Skin of body (tissue), 3 donors: Measurements from ENCODE around the gene LGALS9. TPM values are rescaled to one million over a fixed set of nuclear protein-coding genes. Genes with fewer than 3 reads are reported as not detected.
"Not testable (repeated sequence)": the region's sequence is repeated elsewhere in the genome, so short reads cannot be mapped to it uniquely, and the experiment has no call there.

Experiments
- DNase-seq: peaks from one replicate; lab custom pipeline; 2025; lab: John Stamatoyannopoulos, UW
- small RNA-seq: library from RNA; depleted of rRNA; stranded (forward); fragments of <200 nt; gene quantifications from one replicate; pipeline ENCODE3, GENCODE V24; 2014; ENCODE audit warnings: low replicate concordance
- total RNA-seq: library from RNA; depleted of rRNA; stranded (reverse); fragments of >200 nt; gene quantifications from one replicate; pipeline ENCODE4 v1.2.3, GENCODE V29; 2014

LGALS9 gene
- total RNA-seq, 1 donor from 2014 or later: 4.8 TPM

DNA sequence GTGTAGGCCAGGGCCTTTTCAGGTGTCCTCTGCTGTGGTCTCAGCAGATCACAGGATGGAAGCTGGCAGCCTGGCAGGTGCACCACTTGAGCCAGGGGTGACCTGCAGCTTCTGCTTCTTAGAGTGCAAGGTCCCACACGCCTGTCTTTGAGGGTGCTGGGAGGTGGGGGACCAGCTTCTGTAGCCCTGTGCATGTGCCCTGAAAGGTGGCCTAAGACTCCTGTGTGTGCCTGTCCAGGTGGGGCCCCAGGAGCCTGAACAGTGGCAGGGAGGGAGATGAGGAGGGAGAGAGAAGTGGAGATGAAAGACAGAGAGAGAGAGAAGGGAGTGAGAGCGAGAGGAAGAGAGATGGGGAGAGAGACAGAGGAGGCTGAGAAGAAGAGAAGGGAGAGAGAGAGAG, 46.2 kb downstream of the LGALS9 start:
- DNase-seq: no peak

DNA sequence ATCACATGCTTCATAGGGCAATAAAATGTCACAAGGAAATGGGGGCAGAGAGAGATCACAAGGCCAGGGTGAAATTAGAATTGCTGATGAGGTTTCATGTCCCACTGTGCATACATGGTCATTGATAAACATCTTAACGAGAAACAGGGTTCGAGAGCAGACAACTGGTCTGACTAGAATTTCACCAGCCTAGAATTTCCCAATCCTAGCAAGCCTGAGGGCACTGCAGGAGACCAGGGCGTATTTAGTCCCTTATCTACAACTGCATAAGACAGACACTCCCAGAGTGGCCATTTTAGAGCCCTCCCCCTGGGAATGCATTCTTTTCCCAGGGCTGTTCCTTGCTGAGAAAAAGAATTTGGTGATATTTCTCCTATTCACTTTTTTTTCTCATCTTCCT, 55.3 kb downstream of the LGALS9 start:
- not testable (repeated sequence) for DNase-seq

DNA sequence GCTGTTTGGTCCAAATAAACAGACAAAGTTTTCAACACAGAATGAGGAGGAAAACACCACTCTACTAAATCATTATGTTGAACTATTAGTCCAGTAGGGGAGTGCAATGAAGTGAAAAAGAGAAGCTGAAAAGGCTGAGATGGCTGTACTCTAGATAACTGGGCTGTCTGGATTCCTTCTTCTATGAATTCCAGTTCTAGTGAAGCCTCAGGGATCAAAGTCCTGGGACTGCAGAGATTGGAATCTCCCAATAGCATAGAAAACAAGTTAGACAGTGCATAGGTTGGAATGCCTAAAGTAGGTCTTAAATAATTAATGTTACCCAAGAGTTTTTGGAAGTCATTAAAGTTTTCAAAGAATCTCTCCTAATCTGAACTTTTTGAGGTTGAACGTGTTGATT, 59.9 kb downstream of the LGALS9 start:
- DNase-seq: no peak

DNA sequence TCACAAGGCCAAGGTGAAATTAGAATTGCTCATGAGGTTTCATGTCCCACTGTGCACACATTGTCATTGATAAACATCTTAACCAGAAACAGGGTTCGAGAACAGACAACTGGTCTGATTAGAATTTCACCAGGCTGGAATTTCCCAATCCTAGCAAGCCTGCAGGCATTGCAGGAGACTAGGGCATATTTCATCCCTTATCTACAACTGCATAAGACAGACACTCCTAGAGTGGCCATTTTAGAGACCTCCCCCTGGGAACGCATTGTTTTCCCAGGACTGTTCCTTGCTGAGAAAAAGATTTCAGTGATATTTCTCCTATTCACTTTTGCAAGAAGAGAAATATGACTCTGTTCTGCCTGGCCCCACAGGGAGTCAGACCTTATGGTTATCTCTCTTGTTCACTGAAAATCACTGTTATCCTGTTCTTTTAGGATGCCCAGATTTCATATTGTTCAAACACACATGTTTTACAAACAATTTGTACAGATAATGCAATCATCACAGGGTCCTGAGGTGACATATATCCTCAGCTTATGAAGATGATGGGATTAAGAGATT, 64.3 kb downstream of the LGALS9 start:
- not testable (repeated sequence) for DNase-seq

Small RNA genes within 50 kb of the gene (small RNA-seq; reads per million reads assigned to genes)
- gene AC015688.1: not detected
- not detected for gene AC015688.2
- not detected for gene AC015688.5
- not detected for gene CPDP1

Other genes starting within 250 kb of the LGALS9 start
- 32.7 TPM for gene KSR1, start 174.7 kb upstream of the LGALS9 start, total RNA-seq
- gene NOS2, start 169.3 kb downstream of the LGALS9 start, total RNA-seq: 0.89 TPM